C4-2B (cell line): ENCODE data around the gene ATP8B4.

ENCODE experiments used
- ZFX ChIP-seq: fragments of 450-650 bp; IDR thresholded peaks from 2 replicates; pipeline ENCODE4 v1.6.1; 2017
- TF ChIP-seq, protein P1 (sequence below): fragments of 450-650 bp; conservative IDR thresholded peaks from 2 replicates; pipeline ENCODE4 v1.5.1; 2017; ENCODE audit warnings: mild to moderate bottlenecking

DNA sequence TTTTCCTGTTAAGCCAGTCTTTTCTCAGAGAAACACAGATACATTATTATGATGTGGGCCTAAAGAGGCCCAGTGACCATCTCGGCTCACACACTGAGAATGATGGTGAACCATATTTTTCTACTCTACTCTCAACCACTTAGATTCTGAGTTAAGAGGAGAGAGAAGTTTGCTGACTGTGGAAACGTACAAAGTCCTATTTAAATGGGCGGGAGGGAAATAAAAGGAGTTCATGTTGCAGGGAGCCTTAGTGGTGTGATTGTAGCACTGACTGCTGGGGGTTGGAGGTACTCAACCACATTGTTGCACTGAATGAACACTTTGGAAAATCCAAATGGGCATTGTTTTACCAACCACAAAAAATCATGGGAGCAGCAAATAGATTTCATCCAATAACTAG is 51.0 kb downstream of the ATP8B4 start:
- TF ChIP-seq, protein P1, sequence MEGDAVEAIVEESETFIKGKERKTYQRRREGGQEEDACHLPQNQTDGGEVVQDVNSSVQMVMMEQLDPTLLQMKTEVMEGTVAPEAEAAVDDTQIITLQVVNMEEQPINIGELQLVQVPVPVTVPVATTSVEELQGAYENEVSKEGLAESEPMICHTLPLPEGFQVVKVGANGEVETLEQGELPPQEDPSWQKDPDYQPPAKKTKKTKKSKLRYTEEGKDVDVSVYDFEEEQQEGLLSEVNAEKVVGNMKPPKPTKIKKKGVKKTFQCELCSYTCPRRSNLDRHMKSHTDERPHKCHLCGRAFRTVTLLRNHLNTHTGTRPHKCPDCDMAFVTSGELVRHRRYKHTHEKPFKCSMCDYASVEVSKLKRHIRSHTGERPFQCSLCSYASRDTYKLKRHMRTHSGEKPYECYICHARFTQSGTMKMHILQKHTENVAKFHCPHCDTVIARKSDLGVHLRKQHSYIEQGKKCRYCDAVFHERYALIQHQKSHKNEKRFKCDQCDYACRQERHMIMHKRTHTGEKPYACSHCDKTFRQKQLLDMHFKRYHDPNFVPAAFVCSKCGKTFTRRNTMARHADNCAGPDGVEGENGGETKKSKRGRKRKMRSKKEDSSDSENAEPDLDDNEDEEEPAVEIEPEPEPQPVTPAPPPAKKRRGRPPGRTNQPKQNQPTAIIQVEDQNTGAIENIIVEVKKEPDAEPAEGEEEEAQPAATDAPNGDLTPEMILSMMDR: no peak
- TF ChIP-seq ZFX: no peak
